Panc1 (cell line): ENCODE results near the gene INPP5D.

Experiments used
- CTCF ChIP-seq: fragments of 450-650 bp; IDR thresholded peaks from 2 replicates; pipeline ENCODE4 v1.5.1; 2017; ENCODE audit warnings: mild to moderate bottlenecking
- POLR2AphosphoS5 ChIP-seq: IDR thresholded peaks from 2 replicates; pipeline ENCODE4 v1.6.1; 2012; ENCODE audit warnings: mild to moderate bottlenecking, low read depth, low read length, moderate library complexity
- REST ChIP-seq, 2 experiments: IDR thresholded peaks; 2 replicates each; pipeline ENCODE4 v1.6.1; 2011 to 2012; ENCODE audit warnings: low read depth in 2 of 2, control low read depth in 1 of 2, low read length in 1 of 2, mild to moderate bottlenecking in 1 of 2, moderate library complexity in 1 of 2; ENCODE audit not compliant: insufficient read depth in 1 of 2
- SIN3A ChIP-seq: IDR thresholded peaks from 2 replicates; pipeline ENCODE4 v1.6.1; 2012; ENCODE audit warnings: low read depth, mild to moderate bottlenecking, low read length, moderate library complexity, borderline replicate concordance; ENCODE audit not compliant: insufficient read depth
- TCF7L2 ChIP-seq: IDR thresholded peaks from 2 replicates; pipeline ENCODE4 v1.6.1; 2011; ENCODE audit warnings: mild to moderate bottlenecking, low read depth, low read length, inconsistent platforms

- TF ChIP-seq CTCF: no peak
- no peak for TF ChIP-seq REST (IDR thresholded peaks at IDR 0.05; ENCODE audit: insufficient read depth in 1 of 2, low read depth in 2 of 2, low read length in 1 of 2)
- no peak for TF ChIP-seq SIN3A
- no peak for TF ChIP-seq POLR2AphosphoS5
- no peak for TF ChIP-seq TCF7L2
These were observed 61.7 kb downstream of the INPP5D start for GRCh38 chr2:233121856-233122255.
